Limb (tissue), 2 donors: ENCODE data around the gene ALG1L2.
A peak's percentile ranks its signal among the peaks of the same experiment; 100 is the strongest.
"Not testable (repeated sequence)": the region's sequence is repeated elsewhere in the genome, so short reads cannot be mapped to it uniquely, and the experiment has no call there.

Source experiments
- DNase-seq, 2 donors: peaks; one replicate each; pipeline ENCODE4 v3.0.0-alpha.2; 2016; ENCODE audit errors: extremely low spot score in 2 of 2

ALG1L2 gene, protein sequence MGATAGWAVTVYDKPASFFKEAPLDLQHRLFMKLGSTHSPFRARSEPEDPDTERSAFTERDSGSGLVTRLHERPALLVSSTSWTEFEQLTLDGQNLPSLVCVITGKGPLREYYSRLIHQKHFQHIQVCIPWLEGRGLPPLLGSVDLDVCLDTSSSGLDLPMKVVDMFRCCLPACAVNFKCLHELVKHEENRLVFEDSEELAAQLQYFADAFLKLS

DNA sequence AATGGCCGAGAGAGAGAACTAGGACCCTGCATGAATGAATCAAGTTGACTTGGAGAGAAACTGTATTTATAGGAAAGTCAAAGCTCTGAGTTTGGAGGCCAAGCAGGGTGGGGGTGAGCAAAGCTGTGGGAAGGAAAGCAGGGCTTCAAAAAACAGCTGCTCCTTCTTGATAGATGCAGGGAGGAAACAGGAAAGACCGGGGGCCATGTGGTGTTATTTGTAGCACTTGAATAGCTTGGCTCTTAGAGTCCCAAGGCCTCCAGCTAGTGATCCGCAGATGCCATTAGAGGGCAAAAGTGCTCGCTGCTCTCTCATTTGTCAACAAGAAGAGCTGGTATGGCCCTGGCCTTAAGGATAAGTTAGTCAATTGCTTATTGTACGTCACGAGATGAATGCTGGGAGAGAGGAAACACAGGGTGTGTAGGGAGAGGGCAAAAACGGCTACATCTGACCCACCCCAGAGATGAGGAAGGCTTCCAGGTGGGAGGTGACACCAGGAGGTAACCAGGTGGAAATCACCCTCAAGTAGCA is at the start of gene ALG1L2:
Gene ALG1L2 (plus strand): TSS at position 481 of the 531 bp plus-strand sequence. CDS start 186 bp downstream, outside the sequence.
- DNase-seq, result peak; percentile 30 to 36

DNA sequence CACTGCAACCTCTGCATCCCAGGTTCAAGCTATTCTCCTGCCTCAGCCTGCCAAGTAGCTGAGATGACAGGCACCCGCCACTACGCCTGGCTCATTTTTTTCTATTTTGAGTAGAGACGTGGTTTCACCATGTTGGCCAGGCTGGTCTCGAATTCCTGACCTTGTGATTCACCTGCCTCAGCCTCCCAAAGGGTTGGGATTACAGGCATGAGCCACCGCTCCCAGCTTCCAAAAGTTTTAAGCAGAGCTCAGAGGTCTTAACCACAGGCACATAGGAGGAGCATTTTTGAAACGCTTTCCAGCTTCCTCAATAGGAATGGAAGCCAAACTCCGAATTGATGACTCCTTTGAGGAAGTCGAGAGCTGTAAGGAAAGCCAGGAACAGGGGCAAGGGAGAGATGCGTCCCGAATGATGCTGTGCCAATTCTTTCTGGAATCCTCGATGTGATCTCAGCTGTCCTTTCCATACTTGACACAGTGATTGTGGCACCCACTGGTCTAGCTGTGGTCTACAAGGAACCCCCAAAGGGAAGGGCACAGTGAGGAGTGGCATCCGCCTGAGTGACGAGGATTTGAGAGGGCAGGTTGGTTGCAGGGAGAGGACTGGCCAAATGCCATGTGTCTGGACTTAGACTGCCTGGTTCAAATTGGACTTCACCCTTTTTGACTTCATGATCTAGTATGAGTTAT is 44.4 kb upstream of the ALG1L2 start:
- not testable (repeated sequence) for DNase-seq

DNA sequence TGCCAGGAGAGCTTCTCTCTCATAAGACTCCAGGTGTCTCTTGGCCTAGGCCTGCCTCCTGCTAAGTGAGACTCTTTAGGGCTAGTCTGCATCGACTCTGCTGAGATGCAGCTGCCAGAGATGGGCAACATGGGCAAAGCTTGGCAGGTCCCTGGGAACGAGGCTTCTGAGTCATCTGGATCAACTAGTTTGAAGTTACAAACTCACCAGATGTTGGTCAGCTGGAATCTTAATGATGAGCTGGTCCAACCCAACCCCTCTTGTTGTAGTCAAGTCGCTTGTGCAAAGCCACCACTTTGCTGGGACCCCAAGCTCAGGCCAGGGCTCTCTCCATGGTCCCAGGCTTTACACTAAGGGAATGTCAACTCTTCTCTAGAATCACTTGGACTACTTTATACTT is 38.9 kb upstream of the ALG1L2 start:
- not testable (repeated sequence) for DNase-seq

DNA sequence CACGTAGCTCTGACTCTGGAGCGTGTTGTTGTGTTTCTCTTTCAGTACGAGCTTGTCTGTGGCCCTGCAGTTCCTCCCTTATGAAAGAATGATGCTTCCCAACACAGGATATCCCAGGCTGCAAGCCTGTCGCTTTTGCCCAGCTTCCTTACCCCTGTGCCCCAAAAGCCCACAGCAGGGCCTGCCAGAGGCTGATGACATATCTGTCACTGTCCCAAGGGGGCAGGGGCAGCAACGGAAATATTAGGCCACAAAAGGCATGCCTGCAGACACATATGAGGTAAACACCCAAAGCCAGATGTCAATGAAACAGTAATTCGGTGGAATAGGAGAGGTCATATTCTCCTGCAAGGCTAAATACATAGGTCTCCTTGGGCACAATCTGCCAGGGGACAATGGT is 38.0 kb upstream of the ALG1L2 start:
- not testable (repeated sequence) for DNase-seq

DNA sequence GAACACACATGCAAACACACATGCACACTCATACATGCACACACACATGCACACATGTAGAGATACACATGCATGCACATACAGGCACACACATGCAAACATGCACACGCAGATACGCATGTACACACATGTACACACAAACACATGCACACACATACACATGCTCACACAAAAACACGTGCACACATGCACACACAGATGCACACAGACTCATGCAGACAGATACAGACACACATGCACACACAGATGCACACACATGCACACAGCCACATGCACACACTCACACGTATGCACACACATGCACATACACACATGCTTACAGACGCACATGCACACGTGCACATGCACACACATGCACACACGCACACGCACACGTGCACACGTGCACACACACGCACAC is 37.3 kb upstream of the ALG1L2 start:
- DNase-seq, result no peak

DNA sequence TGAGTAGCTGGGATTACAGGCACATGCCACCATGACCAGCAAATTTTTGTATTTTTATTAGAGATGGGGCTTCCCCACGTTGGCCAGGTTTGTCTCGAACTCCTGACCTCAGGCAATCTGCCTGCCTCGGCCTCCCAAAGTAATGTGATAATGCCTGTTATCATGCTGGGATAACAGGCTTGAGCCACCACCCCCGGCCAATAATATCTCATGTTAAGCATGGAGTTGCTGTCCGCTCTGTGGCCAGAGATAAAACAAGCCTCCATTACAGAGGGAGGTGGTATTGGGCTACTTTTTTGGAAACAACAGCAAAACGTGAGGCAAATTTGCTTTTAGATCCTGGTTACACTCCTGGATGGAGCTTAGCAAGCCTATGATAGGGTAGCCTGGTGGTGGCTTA is 32.9 kb upstream of the ALG1L2 start:
- no peak for DNase-seq

DNA sequence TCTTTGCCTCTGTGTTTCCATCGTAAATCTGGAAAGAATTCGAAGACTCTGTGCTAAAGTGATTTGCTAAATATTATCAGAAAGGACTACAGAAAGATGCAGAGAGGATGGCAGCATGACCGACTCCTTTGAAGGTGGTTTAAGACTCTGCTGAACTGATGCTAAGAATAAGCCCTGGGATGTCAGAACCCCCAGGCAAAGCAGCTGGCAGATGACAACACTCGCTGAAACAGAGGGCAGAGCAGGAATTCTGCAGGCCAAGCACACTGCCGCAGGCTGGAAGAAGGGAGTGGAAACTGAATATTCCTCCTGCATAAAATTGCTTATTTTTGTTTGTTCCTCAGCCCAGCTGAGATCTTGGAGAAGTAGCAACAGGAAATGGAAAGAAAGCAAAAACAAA is 29.3 kb upstream of the ALG1L2 start:
- peak in 1 of 2 donors; percentile 10 for DNase-seq

DNA sequence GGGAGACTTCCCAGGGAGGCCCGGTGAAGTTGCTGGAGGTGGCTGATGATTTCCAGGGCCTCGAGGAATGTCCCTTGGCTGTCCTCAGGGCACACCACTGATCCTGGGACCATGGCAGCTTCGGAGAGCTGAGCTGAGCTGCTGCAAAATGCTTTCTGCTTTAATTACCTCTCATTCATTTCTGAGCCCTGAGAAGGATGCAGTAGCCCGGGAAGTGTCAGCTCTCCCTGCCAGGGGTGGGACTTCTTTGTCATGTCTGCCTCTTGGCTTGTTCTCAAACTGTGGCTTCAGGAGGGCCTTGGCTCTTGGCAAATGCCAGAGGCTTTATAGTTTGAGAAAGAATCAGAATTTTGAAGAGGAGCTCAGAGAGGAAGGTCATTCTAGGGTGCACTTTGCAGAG is 28.7 kb upstream of the ALG1L2 start:
- not testable (repeated sequence) for DNase-seq

DNA sequence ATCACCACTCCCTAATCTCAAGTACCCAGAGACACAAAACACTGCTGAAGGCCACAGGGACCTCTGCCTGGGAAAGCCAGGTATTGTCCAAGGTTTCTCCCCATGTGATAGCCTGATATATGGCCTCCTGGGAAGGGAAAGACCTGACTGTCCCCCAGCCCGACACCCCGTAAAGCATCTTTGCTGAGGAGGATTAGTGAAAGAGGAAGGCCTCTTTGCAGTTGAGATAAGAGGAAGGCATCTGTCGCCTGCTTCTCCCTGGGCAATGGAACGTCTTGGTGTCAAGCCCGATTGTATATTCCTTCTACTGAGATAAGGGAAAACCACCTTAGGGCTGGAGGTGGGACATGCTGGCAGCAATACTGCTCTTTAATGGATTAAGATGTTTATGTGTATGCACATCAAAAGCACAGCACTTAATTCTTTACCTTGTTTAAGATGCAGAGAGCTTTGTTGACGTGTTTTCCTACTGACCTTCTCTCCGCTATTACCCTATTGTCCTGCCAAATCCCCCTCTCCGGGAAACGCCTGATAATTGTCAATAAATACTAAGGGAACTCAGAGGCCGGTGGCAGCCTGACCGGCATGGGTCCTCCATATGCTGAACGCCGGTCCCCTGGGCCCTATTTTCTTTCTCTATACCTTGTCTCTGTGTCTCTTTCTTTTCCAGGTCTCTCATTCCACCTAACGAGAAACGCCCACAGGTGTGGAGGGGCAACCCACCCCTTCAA is 23.9 kb upstream of the ALG1L2 start:
- DNase-seq, result not testable (repeated sequence)

DNA sequence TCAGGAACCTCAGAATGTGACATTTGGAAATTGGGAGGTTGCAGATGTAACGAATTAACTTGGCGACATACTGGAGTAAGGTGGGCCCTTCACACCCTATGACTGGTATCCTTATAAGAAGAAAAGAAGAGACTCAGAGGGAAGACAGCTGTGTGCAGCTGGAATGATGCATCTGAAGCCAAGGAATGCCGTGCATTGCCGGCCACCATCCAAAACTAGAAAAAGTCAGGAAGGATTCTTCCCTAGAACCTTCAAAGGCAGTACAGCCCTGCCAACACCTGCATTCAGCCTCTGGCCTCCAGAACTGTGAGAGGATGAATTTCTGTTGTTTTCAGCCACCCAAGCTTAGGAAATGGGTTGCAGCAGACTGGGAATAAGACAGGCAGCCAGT is 23.4 kb upstream of the ALG1L2 start:
- not testable (repeated sequence) for DNase-seq

DNA sequence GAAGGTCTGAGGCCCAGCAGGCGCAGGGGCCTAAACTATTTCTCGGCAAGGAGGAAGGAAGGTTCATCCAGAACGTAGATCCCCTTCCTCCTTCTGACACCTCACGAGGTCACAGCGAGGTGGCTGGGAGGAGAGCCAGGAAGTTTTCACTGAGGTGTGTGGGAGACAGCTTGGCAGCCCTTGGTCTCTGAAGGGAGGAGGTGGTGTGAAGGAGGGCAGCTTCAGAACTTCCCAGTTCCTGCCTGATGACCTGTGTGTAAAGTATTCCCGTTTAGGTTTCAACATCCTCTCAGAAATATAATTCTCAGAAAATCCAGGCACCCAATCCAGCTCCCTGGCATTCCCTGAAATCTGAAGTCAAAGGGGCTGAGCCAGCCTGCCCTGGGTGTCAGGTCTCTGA is 22.9 kb upstream of the ALG1L2 start:
- DNase-seq, result peak in 1 of 2 donors; percentile 36

DNA sequence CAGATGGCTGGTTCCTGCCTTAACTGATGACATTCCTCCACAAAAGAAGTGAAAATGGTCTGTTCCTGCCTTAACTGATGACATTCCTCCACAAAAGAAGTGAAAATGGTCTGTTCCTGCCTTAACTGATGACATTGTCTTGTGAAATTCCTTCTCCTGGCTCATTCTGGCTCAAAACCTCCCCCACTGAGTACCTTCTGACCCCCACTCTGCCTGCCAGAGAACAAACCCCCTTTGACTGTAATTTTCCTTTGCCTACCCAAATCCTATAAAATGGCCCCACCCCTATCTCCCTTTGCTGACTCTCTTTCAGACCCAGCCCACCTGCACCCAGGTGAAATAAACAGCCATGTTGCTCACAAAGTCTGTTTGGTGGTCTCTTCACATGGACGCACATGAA is 22.5 kb upstream of the ALG1L2 start:
- not testable (repeated sequence) for DNase-seq

DNA sequence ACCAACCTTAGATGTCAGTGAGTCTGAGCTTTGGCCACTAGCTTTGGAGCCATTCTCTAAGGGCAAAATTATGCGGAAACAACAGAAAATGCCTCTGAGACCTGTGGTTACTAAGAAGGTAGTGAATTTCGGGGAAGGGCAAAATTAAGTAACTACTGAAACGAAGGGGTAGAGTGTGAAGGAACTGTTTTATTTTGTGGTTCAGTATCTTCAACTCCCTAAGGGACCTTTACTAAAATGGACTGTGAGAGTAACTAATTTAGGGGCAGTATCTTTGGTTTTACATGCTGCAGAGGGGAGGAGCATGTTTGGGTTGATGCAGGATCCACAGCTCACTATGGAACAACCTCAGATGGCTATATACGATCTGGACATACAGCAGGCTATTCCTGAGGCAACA is 8.0 kb upstream of the ALG1L2 start:
- no peak for DNase-seq

DNA sequence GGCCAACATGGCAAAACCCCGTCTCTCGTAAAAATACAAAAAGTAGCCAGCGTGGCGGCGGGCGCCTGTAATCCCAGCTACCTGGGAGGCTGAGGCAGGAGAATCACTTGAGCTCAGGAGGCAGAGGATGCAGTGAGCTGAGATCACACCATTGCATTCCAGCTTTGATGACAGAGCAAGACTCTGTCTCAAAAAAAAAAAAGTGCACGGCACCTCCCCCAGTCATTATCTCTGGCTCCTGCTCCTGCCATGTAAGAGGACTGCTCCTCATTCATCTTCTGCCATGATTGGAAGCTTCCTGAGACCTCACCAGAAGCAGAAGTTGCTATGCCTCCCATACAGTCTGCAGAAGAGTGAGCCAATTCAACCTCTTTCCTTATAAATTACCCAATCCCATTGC is 4.0 kb upstream of the ALG1L2 start:
- no peak for DNase-seq

DNA sequence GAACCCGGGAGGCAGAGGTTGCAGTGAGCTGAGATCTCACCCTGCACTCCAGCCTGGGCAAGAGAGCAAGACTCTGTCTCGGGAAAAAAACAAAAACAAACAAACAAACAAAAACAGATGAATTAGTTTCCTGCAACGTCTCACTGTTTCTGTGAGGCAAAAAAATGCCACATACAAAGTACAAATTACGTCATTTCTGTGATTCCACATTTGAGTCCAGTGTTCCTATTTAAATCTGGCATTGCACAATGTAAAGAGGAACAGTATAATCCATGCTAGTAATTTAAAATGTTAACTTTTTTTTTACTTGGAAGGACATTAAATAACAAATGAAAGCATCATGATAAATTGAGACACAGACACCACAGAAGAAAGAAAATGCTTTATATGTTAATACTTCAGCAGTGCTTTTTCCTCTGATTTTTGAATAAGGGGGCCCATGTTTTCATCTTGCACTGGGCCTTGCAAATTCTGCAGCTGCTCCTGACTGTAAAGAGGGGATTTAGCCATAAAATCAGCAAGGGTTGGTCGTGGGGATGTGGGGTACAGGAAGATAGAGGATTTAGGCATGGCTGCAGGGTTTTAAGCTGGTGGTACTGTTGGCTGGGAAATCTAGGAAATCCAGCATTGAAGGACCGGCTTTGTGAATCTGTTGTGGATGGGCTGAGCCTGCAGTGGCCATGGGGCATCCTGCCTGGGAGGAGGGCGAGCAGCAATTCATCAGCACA is 1.9 kb downstream of the ALG1L2 start:
- not testable (repeated sequence) for DNase-seq

DNA sequence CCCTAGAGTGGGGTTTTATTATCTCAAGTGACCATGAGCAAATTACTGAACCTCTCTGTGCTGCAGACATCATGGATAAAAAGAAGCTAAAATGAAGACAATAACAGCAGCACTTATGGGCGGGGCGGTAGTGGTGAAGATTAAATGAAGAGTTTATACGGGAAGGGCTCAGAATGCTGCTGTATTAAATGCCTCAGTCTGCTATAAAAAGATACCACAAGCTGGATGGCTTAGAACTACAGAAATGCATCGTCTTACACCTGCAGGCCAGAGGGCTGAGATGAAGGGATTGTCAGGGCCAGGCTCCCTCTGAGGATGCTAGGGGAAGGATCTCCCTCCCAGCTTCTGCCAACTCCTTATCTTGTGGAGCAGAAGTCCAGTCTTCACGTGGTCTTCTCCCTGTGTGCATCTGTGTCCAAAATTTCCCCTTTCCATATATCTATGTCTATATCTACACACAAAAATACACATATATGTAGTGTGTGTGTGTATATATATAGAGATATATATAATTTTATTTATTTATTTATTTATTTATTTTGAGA is 2.9 kb downstream of the ALG1L2 start:
- no peak for DNase-seq

DNA sequence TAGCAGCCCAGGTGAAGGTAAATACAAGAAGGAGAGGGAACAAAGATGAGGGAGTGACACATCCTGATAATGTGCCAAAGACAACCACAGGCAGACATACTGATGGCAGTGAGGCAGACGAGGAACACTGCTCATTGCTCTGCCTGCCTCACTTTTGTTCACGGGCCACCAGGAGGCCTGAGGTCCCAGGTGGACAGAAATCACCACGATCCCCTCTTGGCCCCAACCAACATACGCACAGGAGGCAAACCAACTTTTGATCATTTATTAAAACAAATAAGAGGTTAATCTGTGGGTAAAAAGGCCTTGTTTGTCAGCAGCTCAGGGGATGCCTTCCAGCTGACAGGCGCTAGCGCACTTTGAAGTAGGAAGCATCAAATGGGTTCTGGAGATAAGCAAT is 4.2 kb downstream of the ALG1L2 start:
- DNase-seq, result no peak

DNA sequence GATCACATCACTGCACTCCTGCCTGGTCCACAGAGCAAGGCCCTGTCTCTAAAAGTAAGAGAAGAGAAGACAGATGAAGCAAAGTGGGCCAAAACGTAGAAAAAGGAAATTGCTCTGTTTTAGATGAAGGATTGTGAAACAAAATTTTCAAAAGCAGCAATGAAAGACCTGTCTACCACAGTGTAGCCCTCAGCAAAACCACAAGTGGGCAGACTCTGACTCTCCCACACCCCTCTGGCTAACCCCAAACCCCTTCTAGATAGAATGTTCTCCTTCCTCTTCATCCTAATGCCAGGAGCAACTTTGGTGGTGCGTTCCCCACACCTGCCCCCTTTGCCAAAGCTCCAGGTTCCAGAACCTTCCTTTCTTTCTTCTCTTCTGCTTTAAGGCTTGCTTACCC is 5.0 kb downstream of the ALG1L2 start:
- DNase-seq, result not testable (repeated sequence)

DNA sequence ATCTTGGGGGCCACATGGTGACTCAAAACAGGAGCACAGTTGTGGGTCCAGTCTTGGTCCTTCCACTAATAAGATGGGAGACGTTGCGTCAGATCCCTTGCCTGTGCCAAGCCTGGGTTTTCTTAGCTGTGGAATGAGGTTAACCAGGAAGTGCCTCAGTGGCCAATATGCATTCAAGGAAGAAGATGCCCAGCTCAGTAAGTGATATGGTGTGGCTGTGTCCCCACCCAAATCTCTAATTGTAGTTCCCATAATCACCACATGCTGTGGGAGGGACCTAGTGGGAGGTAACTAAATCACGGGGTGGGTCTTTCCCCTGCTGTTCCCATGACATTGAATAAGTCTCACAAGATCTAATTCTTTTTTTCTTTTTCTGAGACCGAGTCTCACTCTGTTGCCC is 6.4 kb downstream of the ALG1L2 start:
- no peak for DNase-seq

DNA sequence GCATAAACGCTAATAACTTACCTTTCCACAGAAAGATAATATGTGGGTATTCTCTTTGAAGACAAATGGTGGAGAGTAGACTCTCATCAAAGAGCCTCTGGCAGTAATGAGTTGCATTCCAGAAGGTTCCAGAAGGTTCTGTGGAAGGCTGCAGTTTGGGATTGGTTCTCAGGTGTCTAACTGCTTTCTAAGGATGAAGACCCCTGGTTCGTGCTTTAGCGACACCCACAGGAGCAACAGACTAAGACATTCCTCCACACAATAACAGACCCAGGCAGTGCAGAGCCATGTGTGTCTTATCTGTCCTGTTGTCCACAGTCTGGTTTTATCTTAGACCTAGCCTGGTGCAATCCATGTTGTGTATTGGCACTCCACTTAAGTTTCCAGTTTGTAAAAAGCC is 9.1 kb downstream of the ALG1L2 start:
- not testable (repeated sequence) for DNase-seq

DNA sequence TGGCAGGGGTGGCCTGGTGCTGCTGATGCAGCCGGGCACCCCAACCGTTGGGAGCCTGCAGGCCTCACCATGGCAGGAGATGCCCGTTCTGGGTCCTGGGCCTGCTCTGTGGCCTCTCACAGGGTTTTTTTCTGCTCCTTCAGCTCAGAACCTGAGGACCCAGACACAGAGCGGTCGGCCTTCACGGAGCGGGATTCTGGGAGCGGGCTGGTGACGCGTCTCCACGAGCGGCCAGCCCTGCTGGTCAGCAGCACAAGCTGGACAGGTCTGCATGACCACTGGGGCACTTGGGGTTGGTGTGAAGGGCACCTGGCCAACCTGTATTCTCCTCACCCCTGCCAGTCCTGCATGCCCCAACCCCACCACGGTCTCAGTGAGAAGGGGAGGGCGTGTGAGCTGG is 10.3 kb downstream of the ALG1L2 start:
- no peak for DNase-seq
